HG02943 (cell line): Measurements from ENCODE around the gene C1QTNF12.

Experiments used
- ATAC-seq: cut with Tn5 transposase; IDR thresholded peaks from one replicate; pipeline ENCODE4 v1.9.1; 2021; ENCODE audit warnings: mild to moderate bottlenecking, low read depth, moderate library complexity; ENCODE audit not compliant: unreplicated experiment

Gene C1QTNF12

DNA sequence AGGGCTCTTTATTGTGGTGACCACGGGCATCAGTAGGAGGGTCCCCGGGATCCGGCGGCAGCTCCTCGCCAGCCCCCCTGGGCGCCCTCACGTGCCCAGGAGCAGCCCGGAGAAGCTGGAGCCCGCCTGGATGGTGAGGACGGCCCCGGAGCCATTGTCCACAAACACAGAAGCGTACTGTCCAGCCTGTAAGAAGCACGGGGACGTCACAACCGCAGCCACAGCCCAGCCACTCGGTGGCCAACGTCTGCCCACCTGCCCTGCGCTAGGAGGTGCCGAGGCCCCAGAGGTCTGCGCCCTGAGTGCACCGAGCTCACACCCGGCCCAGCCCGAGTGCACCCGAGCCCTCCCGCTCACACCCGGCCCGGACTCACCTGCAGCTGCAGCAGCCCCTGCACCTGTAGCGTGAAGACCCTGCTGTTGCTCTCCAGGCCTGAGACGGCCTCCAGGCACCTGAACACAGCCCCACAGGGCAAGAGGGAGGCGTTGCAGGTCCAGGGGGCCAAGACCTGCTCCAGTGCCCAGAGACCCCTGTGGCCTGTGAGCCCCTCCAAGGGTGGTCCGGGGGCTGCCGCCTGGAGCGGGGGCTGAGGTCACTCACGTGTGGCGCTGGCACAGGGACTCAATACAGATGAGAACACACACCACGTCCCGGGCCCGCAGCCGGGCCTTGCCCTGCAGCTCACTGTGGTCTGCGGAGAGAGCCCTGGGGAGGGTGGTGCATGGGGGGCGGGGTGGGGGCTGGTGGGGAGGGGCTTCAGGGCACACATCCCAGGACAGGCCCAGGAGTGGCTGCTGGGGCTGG lies 3.9 kb downstream of the C1QTNF12 start:
- no peak for ATAC-seq

DNA sequence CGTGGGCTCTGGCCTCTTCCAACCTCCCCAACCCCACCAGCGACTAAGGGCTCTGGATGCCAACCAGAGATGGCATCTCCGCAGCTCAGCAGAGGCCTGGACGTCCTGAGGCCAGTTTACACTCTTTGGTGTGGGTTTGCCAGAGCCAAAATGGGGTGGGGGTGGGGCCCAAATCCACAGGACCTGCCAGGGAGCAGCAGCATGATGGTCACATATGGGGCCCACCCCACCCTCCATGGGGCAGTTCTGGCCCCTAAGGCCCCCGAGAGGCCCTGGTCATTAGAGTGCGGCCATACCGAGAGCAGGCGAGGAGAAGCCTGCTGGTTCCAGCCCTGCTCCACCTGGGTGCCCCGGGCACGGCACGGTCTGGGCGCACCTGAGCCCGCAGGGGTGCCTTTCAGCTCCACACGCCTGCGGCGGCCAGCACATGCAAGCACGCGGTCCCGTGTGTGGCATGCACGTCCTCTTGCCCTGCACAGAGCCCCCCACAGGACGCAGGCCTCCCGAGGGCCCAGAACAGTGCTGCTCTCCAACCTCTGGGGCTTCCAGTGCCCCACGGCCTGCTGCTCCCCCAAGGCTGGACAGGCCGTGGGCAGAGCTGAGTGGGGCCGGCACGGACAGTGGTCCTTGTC lies 4.8 kb downstream of the C1QTNF12 start:
- no peak for ATAC-seq

DNA sequence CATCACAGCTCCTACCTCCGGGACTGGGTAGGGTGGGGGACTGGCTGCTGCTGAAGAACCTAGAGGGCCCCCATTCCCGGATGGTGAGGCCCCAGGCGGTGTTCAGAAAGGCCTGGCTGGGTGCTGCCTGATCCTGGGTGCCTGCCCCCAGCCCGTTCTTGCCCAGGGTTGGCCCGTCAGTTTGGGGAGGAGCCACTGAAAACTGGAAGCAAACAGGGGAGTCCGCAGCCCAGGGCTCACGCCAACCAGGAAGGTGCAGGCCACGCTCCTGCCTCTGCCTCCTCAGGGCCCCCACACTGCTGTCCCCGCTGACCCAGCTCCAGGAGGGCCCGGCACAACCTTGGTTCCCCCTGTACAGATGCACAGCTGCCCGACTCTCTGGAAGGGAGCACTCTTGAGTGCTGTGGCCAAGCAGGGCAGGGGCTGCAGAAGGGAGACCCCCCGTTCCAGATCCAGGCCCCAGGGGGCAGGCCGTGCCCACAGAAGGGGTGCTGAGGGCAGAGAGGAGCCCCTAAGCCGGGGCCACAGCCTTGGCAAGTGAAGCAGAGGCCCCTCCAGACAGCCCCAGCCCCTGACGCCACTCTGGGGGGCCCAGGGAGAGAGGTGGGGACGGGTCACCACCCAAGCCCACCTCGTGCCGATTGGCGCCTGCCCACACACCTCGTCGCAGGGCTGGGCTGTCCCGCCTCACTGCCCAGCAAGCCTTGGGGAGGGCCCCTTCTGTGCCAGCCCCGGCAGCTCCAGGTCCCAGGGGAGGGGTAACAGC lies 5.5 kb downstream of the C1QTNF12 start:
- no peak for ATAC-seq

DNA sequence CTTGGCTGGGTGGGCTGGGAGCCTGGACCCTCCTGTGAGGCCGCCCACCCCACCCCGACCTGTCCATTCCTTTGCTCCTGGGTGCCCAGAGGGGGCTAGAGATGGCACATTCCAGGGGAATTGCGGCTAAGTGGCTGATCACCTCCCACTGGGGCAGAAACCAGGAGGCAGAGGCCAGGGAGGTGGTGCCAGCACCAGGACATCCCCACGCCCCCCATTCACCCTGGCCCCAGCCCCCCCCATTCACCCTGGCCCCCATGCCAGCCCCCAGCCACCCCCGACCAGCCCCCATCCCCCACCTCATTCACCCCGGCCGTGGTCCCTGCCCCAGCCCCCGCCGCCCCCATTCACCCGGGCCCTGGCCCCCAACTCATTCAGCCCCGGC lies 6.2 kb downstream of the C1QTNF12 start:
- no peak for ATAC-seq

DNA sequence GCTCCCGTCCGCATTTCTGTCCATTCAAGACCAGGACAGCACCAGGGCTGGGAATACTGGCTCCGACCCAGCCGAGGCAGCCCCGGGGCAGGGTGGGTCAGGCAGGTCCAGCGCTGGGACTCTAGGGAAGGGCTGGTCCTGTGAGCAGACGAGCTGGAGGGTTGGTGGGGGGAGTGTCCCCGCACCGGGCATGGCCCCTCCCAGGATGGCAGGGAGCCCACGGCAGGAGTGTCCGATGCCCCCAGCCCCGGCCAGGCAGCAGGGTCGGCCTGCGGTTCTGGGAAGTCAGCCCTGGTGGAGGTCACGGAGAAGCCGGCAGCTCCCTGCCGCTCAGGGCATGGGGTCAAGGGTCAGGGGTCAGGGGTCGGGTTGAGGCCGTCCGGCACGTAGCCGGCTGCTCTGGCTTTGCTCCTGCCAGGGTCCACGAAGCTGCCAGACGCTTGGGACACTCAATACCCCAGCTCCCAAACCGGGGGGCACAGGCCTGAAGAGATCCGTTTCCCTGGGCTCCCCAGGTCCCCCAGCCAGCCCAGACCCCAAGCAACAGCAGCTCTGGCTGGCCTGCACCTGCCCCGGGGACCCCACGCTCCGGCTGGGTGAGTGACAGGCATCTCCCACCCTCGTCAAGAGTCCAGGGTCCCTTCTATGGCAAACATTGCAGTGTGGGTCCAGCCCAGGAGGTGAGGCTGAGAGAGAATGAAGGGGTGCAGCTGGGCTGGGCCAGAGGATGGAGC lies 6.7 kb downstream of the C1QTNF12 start:
- no peak for ATAC-seq

DNA sequence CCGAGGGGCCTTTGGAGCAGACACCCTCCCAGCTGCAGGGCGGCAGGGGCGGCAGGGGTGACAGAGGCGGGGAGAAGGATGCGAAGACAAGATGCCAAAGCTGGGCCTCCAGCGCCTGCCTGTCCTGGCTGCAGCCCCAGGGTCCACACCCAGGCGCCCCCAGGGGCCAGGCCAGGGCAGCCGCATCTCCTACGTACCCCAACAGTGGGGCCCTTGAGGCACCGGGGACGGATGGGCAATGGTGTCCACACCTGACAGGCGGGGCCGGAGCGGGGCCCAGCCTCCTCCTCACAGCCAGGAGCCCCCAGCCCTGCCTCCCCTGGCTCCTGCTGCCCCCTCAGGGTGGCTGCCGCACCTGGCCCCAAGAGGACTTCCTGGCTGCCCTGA lies 7.3 kb downstream of the C1QTNF12 start:
- ATAC-seq: no peak

DNA sequence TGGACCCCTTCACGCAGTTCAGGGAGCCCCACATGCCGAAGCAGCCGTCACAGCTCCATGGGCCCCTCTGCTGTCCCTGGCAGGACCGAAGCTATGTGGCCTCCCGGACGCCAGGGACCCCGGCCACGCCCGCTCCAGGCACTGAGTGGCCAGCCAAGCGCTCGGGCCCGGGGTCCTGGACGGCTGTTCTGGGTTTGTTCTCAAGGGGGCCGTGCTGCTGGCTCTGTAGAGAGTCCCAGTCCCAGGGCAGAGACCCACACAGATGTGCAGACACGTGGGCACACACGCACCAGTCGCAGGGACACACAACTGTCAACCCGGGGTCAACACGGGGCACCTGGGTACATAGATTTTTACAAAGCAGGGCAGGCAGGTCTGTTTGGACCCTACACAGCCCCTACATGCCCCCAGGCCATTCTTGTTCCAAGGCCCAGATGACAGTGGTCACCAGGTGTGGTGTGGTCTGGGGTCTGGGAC lies 7.8 kb downstream of the C1QTNF12 start:
- no peak for ATAC-seq

DNA sequence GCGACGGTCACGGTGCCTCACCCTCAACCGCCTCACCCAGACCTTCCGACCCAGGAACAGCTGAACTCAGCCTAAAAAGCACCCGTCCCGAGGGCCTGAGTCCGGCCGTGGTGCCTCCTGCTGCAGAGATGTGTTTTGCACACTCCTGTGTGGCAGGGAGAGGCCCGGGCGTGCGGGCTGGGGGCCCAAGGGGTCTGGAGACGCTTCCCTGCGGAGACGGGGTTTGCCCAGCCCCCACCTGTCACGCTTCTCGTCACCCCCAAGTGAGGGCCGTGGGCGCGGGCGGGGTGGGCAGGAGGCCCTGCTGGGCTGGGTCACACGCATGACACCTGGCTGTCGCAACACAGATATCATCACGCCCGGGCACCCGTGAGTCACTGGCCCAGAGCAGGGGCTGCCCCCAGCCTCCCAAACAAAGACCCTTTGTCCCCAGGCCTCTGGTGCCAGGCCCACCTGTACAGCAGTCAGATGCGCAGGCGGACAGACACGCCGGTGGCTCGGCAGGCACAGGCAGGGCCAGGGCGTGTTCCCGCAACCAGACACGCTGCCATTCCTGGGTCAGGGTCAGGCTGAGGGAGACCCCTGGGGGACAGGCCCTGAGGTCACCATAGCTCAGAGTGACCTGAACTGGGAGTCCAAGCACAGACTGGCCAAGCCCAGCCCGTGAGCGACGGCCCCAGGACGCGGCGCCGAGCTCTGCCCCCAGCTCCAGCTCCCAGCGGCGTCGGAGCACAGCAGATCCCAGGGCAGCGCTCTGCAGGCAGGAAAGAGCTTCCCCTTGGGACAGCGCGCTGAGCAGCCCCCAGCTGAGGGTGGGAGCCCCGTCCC lies 8.4 kb downstream of the C1QTNF12 start:
- ATAC-seq: no peak

DNA sequence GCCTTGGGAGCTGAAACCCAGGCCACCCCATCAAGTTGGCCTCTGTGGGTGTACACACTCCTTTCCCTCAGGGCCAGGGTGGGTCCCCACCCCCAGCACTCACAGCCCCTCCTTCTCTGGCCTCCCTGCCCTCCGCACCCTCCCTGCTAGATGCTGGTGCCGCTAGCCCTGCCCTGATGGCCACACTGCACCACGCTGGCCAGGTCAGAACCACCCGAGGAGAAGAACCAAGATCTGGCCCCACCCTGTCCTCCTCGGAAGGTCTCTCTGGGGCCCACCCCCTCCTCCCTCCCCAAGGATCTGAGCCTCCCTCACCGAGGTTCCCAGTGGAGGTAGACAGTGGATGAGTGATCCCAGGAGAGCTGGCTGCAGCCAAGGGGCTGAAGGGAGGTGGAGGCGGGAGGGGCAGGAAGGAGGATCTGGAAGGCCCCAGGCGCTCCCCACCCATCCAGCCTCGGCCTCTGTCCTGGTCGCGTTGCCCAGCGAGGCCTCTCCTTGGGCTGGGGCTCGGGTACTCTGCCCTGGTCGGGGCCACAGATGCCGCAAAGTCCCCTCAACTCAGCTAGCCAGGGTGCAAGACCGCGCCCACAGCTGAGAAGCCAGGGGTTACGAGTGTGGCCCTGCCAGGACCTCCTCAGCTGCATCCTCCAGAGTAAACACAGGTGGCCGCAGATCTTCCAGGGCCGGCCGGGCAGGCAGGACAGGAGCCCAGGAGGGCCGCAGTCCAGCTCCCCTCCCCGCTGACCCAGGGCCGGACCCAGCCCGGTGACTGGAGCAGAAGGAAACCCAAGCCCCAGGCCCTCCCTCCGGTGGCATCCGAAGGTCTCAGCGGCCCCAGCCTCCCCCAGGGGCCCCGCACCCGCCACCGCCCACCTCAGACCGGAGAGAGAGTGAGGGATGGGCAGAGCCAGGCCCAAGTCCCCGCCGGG lies 9.3 kb downstream of the C1QTNF12 start:
- ATAC-seq: no peak

DNA sequence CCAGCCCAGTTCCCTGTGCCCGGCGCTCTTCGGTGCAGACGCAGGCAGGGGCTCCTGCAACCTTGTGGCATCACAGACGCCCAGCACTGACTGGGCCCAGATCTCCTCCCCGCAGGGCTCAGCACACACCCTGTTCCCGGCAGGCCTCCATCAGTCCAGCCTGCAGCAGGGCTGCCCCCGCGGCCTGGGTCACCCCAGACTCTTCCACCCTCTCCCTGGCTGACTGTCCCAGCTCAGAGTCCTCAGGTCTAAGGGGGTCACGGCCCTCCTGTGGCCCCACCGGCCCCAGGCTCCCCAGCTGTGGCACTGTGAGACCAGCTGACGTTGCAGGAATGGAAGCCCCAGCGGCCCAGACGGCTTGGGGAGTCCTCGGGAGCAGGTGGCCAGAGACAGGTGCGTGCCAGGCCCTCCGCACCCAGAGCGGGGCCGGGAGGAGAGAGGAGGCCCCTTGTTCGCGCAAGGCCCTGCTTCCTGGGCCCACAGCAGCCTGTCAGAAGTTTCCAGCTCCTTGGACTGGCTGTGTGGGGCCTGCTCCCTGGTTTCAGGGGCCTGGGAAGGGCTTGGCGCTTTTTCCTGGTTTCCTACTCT lies 10.3 kb downstream of the C1QTNF12 start:
- ATAC-seq: no peak

DNA sequence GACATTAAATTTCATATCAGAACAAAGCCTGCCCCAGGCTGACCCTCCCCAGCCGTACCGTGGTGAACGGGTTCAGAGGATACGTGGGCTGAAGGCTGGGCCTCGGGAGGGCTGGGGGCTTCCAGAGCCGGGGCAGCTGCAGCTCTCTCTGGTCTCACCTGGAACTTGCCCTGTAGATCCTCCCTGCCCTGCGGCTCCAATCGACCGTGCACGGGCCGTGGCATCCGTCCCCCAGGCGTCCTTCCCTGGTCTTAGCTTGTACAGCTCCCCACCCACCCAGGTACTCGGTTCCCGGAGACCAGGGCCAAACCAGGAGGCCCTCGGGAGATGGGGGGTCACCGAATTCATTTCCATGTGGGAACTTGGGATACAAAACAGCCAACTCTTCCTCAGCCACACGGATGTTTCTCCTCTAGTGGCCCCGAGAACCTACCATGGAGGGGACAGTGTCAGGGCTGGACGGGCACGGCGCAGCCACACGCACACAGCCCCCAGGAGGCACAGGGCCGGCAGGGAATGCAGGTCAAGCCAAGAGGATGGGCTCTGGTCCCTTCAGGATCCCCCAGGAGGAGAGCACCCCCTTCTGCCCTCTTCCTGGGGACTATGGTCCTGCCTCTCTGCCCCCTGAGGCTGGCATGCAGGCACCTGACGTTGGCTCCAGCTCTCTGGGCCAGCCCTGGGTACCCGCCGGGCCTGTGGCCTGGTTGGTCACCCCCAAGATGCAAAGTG lies 11.3 kb downstream of the C1QTNF12 start:
- ATAC-seq: no peak

DNA sequence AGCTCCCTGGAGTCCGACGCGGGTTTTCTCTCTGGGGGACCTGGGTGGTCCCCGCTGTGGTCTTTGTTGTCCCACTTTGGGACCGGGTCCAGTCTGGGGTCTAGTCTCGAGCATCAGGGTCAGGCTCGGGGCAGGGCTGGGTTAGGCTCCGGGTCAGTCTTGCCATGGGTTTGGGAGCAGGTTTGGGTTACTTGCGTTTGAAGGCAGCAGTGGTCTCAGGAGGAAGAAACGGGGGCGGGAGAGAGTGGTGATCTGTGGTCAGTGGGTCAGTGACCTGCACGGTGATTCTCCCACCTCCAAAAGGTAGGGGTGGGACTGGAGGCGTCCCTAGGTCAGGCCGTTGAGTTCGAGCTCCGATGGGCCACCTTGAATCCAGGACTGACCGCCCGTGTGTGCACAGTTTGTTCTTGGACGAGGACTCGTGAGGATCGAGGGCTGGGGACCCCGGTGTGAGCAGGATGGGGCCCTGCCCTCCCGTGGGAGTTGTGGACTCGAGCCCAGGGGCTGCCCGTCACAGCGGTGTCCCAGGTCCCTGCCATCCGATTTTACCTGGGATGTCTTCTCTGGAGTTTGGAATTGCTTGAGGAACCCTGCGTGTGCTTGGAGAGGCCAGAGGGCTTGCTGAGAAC lies 12.2 kb downstream of the C1QTNF12 start:
- ATAC-seq: no peak

DNA sequence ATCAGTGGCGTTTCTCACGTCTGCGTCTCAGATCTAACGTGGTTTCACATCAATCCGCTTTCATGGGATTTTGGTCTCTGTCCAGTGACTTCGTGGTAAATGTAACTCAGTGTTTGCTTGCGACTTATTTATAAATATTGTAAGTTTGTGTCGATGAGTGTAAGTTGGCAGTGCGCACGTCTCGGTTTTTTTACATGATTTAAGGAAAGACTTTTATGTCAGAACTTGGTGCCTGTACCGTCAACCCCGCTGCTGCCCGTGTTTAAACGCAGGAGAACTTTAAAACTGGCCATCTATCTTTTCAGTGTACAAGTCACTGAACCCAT lies 13.0 kb downstream of the C1QTNF12 start:
- ATAC-seq: no peak

DNA sequence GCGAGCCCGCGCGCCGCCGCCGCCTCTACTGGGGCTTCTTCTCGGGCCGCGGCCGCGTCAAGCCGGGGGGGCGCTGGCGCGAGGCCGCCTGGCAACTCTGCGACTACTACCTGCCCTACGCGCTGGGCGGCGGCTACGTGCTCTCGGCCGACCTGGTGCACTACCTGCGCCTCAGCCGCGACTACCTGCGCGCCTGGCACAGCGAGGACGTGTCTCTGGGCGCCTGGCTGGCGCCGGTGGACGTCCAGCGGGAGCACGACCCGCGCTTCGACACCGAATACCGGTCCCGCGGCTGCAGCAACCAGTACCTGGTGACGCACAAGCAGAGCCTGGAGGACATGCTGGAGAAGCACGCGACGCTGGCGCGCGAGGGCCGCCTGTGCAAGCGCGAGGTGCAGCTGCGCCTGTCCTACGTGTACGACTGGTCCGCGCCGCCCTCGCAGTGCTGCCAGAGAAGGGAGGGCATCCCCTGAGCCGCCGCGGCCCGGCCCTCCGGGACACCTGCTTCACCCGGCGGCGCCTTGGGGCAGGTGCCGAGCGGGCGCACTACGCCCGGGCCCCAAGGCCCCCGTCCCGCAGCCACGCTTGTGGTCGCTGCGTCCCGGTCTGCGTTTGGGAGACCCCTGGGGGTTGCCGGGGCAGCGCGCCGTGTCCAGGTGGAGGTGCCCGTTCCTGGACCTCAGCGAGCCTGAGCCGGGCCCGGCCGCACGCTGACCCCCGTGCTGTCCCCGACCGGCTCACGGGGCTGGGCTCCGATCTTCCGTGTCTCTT lies 13.5 kb downstream of the C1QTNF12 start:
- no peak for ATAC-seq

DNA sequence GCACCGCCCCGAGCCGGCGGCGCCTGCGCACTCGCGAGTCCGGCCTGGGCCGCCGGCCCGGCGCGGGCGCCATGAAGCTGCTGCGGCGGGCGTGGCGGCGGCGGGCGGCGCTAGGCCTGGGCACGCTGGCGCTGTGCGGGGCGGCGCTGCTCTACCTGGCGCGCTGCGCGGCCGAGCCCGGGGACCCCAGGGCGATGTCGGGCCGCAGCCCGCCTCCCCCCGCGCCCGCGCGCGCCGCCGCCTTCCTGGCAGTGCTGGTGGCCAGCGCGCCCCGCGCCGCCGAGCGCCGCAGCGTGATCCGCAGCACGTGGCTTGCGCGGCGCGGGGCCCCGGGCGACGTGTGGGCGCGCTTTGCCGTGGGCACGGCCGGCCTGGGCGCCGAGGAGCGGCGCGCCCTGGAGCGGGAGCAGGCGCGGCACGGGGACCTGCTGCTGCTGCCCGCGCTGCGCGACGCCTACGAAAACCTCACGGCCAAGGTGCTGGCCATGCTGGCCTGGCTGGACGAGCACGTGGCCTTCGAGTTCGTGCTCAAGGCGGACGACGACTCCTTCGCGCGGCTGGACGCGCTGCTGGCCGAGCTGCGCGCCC lies 14.2 kb downstream of the C1QTNF12 start, which contains the start of gene B3GALT6:
TSS of gene B3GALT6 (plus strand) at position 30 of the 588 bp plus-strand sequence. CDS start at position 72, 42 bp downstream.
- no peak for ATAC-seq
